K562 (cell line): Measurements from ENCODE around the gene ZNF354B. TPM values are rescaled to one million over a fixed set of nuclear protein-coding genes. Genes with fewer than 3 reads are reported as not detected.

ENCODE experiments used
- COPS2 ChIP-seq: fragments of 450-650 bp; conservative IDR thresholded peaks from 2 replicates; pipeline ENCODE4 v1.6.1; 2016; ENCODE audit warnings: mild to moderate bottlenecking, moderate library complexity
- E2F3 ChIP-seq: fragments of 250-450 bp; sonication (Bioruptor Pico); IDR thresholded peaks from 2 replicates; pipeline ENCODE4 v1.4.0; 2020; ENCODE audit warnings: mild to moderate bottlenecking
- EP300 ChIP-seq: IDR thresholded peaks from 2 replicates; pipeline ENCODE4 v1.6.1; 2012; ENCODE audit warnings: low read length, improper control_type of control experiment
- ESRRA ChIP-seq: fragments of 450-650 bp; IDR thresholded peaks from 2 replicates; pipeline ENCODE4 v1.6.1; 2014; ENCODE audit warnings: low read depth, mild to moderate bottlenecking, moderate library complexity, borderline replicate concordance
- FOS ChIP-seq: IDR thresholded peaks from 3 replicates; pipeline ENCODE4 v1.6.1; 2011; ENCODE audit not compliant: insufficient read length; ENCODE audit errors: extremely low read depth
- HDAC3 ChIP-seq: fragments of 450-650 bp; IDR thresholded peaks from 2 replicates; pipeline ENCODE4 v1.6.1; 2018; ENCODE audit warnings: borderline replicate concordance, mild to moderate bottlenecking, moderate library complexity; ENCODE audit not compliant: partially characterized antibody
- HEY1 ChIP-seq: fragments of 250-450 bp; sonication (Bioruptor Pico); IDR thresholded peaks from 2 replicates; pipeline ENCODE4 v1.5.0; 2020; ENCODE audit warnings: mild to moderate bottlenecking, moderate library complexity, borderline replicate concordance
- LEF1 ChIP-seq: fragments of 450-650 bp; IDR thresholded peaks from 2 replicates; pipeline ENCODE4 v1.6.1; 2016; ENCODE audit warnings: mild to moderate bottlenecking
- MAFF ChIP-seq: IDR thresholded peaks from 2 replicates; pipeline ENCODE4 v1.6.1; 2012; ENCODE audit warnings: low read length, improper control_type of control experiment
- NELFE ChIP-seq: IDR thresholded peaks from 2 replicates; pipeline ENCODE4 v1.6.1; 2011; ENCODE audit warnings: mild to moderate bottlenecking; ENCODE audit not compliant: insufficient read depth, insufficient read length
- NR4A1 ChIP-seq, 2 experiments: fragments of 250-450 bp in 1 of 2; fragments of 450-650 bp in 1 of 2; sonication (Bioruptor Pico) in 1 of 2; IDR thresholded peaks; 2 replicates each; pipeline versions ENCODE4 v1.4.0 to v1.6.1; 2016 to 2020; ENCODE audit warnings: mild to moderate bottlenecking in 2 of 2, missing compliant biosample characterization in 1 of 2, missing genetic modification characterization in 1 of 2, moderate library complexity in 1 of 2
- PHB ChIP-seq: fragments of 250-450 bp; sonication (Bioruptor Pico); IDR thresholded peaks from 2 replicates; pipeline ENCODE4 v1.5.0; 2021
- PHB2 ChIP-seq: fragments of 450-650 bp; IDR thresholded peaks from 2 replicates; pipeline ENCODE4 v1.6.1; 2017; ENCODE audit warnings: low read depth
- TGIF2 ChIP-seq: sonication (generic); formaldehyde crosslinking; IDR thresholded peaks from 2 replicates; pipeline ENCODE4 v1.8.1; 2022; ENCODE audit warnings: mild to moderate bottlenecking, missing genetic modification reagents, moderate library complexity
- TRIM28 ChIP-seq: fragments of 450-650 bp; IDR thresholded peaks from 2 replicates; pipeline ENCODE4 v1.6.1; 2017
- ZNF12 ChIP-seq: sonication (generic); formaldehyde crosslinking; IDR thresholded peaks from 2 replicates; pipeline ENCODE4 v1.4.0; 2020; ENCODE audit warnings: mild to moderate bottlenecking, missing genetic modification reagents
- ZNF436 ChIP-seq: fragments of 250-450, 450-650 bp; sonication (Bioruptor Pico); formaldehyde crosslinking; IDR thresholded peaks from 2 replicates; pipeline ENCODE4 v1.7.0; 2020; ENCODE audit warnings: mild to moderate bottlenecking
- ZNF589 ChIP-seq: fragments of 200-800 bp; sonication (Bioruptor generic); IDR thresholded peaks from 2 replicates; pipeline ENCODE4 v1.6.1; 2016; ENCODE audit warnings: low read depth, missing genetic modification characterization, missing compliant biosample characterization
- polyA plus RNA-seq, 8 experiments: library from polyadenylated mRNA; depleted of rRNA in 4 of 8; stranded (reverse) in 5 of 8; unstranded in 3 of 8; fragments of >200 nt; fragmentation: Nextera tagmentation in 2 of 8; fragmentation: Illumina TruSeq in 1 of 8; extraction: Ambion mirVana in 2 of 8; extraction: Trizol in 1 of 8; gene quantifications; 2 replicates each; pipeline versions ENCODE4 v1.2.1 to v1.2.3, GENCODE V29; 2011 to 2014; ENCODE audit warnings: inconsistent platforms in 1 of 8, missing spikeins in 1 of 8
- total RNA-seq, 7 experiments: library from RNA; depleted of rRNA in 6 of 7; stranded (reverse); fragments of >200 nt in 6 of 7; fragmentation: Illumina TruSeq in 2 of 7; extraction: Trizol in 2 of 7; gene quantifications; 2 replicates each; pipeline versions ENCODE4 v1.2.1 to v1.2.3, GENCODE V29; 2011 to 2021; ENCODE audit warnings: low replicate concordance in 1 of 7
- TF ChIP-seq, protein P1 (sequence below): fragments of 450-650 bp; conservative IDR thresholded peaks from 2 replicates; pipeline ENCODE4 v1.6.1; 2016; ENCODE audit warnings: missing genetic modification characterization, low read depth, mild to moderate bottlenecking, control low read depth, missing compliant biosample characterization
- TF ChIP-seq, protein P2 (sequence below): fragments of 450-650 bp; IDR thresholded peaks from 2 replicates; pipeline ENCODE4 v1.6.1; 2016
- TF ChIP-seq, protein P3 (sequence below): IDR thresholded peaks from 2 replicates; pipeline ENCODE4 v1.6.1; 2014; ENCODE audit warnings: antibody characterized with exemption
- TF ChIP-seq, protein P4 (sequence below): IDR thresholded peaks from 2 replicates; pipeline ENCODE4 v1.6.1; 2011; ENCODE audit warnings: borderline replicate concordance, low read depth, mild to moderate bottlenecking, moderate library complexity, low read length; ENCODE audit not compliant: insufficient read depth, poor library complexity, severe bottlenecking
- TF ChIP-seq, protein P5 (sequence below): IDR thresholded peaks from 2 replicates; pipeline ENCODE4 v1.6.1; 2016; ENCODE audit warnings: missing genetic modification characterization, missing compliant biosample characterization

The ZNF354B gene
- total and polyA plus RNA-seq, 9 of the 15 experiments (the other 6 are each of a cell fraction or from before 2014, with no cell fraction given): 1.8 to 18.3 (median 11.2) TPM

DNA sequence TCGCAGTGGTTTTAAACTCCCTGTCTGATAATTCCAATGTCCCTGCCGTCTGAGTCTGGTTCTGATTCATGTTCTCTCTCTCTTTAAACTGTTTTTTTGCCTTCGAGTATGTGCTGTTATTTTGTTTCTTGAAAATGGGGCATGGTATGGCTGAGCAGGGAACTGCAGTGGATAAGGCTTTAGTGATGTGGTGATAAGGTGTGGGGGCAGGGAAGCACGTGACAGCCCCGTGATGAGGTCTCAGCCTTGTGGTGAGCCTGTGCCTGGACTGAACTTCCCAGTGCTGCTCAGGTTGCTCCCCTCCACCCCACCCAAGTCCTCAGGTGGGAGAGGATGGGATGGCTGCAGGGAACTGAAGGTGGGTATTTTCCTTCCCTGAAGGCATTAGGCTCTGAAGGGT is 5.5 kb upstream of the ZNF354B start (continued):
- TF ChIP-seq, protein P1, sequence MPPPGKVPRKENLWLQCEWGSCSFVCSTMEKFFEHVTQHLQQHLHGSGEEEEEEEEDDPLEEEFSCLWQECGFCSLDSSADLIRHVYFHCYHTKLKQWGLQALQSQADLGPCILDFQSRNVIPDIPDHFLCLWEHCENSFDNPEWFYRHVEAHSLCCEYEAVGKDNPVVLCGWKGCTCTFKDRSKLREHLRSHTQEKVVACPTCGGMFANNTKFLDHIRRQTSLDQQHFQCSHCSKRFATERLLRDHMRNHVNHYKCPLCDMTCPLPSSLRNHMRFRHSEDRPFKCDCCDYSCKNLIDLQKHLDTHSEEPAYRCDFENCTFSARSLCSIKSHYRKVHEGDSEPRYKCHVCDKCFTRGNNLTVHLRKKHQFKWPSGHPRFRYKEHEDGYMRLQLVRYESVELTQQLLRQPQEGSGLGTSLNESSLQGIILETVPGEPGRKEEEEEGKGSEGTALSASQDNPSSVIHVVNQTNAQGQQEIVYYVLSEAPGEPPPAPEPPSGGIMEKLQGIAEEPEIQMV (tag): no peak
- TF ChIP-seq HEY1 (CRISPR knock-in tag) (no peak), FOS (no peak), NELFE (no peak), EP300 (peak; percentile 33; the same call in 1 of the 2 replicates), ZNF589 (no peak), E2F3 (CRISPR knock-in tag) (no peak), ZNF436 (CRISPR knock-in tag) (no peak), ZNF12 (CRISPR knock-in tag) (no peak), LEF1 (peak; percentile 80; the same call in 1 of the 2 replicates), TRIM28 (no peak), ESRRA (no peak; the same call in 1 of the 2 replicates), PHB2 (no peak), NR4A1 (CRISPR knock-in tag; IDR thresholded peaks at IDR 0.05) (no peak), NR4A1 (tag; IDR thresholded peaks at IDR 0.05) (no peak), MAFF (no peak), TGIF2 (CRISPR knock-in tag) (no peak), PHB (no peak), COPS2 (no peak), HDAC3 (no peak)
- TF ChIP-seq, protein P2, sequence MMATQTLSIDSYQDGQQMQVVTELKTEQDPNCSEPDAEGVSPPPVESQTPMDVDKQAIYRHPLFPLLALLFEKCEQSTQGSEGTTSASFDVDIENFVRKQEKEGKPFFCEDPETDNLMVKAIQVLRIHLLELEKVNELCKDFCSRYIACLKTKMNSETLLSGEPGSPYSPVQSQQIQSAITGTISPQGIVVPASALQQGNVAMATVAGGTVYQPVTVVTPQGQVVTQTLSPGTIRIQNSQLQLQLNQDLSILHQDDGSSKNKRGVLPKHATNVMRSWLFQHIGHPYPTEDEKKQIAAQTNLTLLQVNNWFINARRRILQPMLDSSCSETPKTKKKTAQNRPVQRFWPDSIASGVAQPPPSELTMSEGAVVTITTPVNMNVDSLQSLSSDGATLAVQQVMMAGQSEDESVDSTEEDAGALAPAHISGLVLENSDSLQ: no peak
- TF ChIP-seq, protein P3, sequence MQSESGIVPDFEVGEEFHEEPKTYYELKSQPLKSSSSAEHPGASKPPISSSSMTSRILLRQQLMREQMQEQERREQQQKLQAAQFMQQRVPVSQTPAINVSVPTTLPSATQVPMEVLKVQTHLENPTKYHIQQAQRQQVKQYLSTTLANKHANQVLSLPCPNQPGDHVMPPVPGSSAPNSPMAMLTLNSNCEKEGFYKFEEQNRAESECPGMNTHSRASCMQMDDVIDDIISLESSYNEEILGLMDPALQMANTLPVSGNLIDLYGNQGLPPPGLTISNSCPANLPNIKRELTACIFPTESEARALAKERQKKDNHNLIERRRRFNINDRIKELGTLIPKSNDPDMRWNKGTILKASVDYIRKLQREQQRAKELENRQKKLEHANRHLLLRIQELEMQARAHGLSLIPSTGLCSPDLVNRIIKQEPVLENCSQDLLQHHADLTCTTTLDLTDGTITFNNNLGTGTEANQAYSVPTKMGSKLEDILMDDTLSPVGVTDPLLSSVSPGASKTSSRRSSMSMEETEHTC: peak; percentile 81
- TF ChIP-seq, protein P4, sequence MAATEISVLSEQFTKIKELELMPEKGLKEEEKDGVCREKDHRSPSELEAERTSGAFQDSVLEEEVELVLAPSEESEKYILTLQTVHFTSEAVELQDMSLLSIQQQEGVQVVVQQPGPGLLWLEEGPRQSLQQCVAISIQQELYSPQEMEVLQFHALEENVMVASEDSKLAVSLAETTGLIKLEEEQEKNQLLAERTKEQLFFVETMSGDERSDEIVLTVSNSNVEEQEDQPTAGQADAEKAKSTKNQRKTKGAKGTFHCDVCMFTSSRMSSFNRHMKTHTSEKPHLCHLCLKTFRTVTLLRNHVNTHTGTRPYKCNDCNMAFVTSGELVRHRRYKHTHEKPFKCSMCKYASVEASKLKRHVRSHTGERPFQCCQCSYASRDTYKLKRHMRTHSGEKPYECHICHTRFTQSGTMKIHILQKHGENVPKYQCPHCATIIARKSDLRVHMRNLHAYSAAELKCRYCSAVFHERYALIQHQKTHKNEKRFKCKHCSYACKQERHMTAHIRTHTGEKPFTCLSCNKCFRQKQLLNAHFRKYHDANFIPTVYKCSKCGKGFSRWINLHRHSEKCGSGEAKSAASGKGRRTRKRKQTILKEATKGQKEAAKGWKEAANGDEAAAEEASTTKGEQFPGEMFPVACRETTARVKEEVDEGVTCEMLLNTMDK: no peak
- TF ChIP-seq, protein P5, sequence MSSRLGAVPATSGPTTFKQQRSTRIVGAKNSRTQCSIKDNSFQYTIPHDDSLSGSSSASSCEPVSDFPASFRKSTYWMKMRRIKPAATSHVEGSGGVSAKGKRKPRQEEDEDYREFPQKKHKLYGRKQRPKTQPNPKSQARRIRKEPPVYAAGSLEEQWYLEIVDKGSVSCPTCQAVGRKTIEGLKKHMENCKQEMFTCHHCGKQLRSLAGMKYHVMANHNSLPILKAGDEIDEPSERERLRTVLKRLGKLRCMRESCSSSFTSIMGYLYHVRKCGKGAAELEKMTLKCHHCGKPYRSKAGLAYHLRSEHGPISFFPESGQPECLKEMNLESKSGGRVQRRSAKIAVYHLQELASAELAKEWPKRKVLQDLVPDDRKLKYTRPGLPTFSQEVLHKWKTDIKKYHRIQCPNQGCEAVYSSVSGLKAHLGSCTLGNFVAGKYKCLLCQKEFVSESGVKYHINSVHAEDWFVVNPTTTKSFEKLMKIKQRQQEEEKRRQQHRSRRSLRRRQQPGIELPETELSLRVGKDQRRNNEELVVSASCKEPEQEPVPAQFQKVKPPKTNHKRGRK (tag): no peak
